Pancreas (tissue), 10 donors: ENCODE data around the gene SDK1. TPM values are rescaled to one million over a fixed set of nuclear protein-coding genes. Genes with fewer than 3 reads are reported as not detected.

Experiments used
- ATAC-seq, 4 donors: fragments of 200-7000 bp; cut with Tn5 transposase; one replicate each; pipeline versions ENCODE4 v1.8.0 to v1.9.1; 2020; ENCODE audit warnings: mild to moderate bottlenecking in 4 of 4, moderate library complexity in 4 of 4
- DNase-seq, 6 donors: peaks; one replicate each; pipeline ENCODE4 v3.0.0-alpha.2; 2020
- FAIRE-seq: peaks from 2 replicates; lab custom pipeline; 2012; peaks lifted over from hg19 to GRCh38; lab: Jason Lieb, UNC
- H3K27ac ChIP-seq, 4 donors: fragments of 200-600 bp; sonication (generic); 1 replicate in 3 of 4; 2 replicates in 1 of 4; pipeline versions ENCODE4 v1.5.0 to v1.8.0; 2020
- H3K27me3 ChIP-seq, 4 donors: fragments of 200-600 bp; one replicate each; pipeline ENCODE4 v1.8.0; 2021
- H3K36me3 ChIP-seq, 3 donors: fragments of 200-600 bp; sonication (generic) in 1 of 3; one replicate each; pipeline versions ENCODE4 v1.5.0 to v1.8.0; 2020 to 2021
- H3K4me1 ChIP-seq, 3 donors: fragments of 200-600 bp; one replicate each; pipeline ENCODE4 v1.8.0; 2021
- H3K4me3 ChIP-seq, 4 donors: fragments of 200-600 bp; sonication (generic) in 2 of 4; one replicate each; pipeline versions ENCODE4 v1.5.0 to v1.8.0; 2020 to 2021
- H3K9me3 ChIP-seq, 4 donors: fragments of 200-600 bp; one replicate each; pipeline ENCODE4 v1.8.0; 2021
- CTCF ChIP-seq, 4 donors: fragments of 200-600 bp; sonication (generic) in 3 of 4; IDR thresholded peaks; one replicate each; pipeline versions ENCODE4 v1.5.0 to v1.8.0; 2021; ENCODE audit warnings: antibody characterized with exemption in 4 of 4
- WGBS, 2 donors: extraction: QIAGEN DNeasy Blood & Tissue Kit; methylation state at CpG; one replicate each; pipeline ENCODE4 v1.1.7; 2013; 5-methylcytosine and 5-hydroxymethylcytosine counted together
- intact Hi-C, 3 donors: fragments of 100-400 bp; cut with DNase I; formaldehyde crosslinking; loops; one replicate each; pipeline versions ENCODE4 v1.11.1 to v1.14.2; 2022
- polyA plus RNA-seq, 2 donors: library from polyadenylated mRNA; stranded (reverse); fragments of 200-250 nt; gene quantifications; one replicate each; pipeline ENCODE4 v1.2.3, GENCODE V29; 2013
- total RNA-seq, 6 donors: library from RNA; stranded (reverse); fragmentation: NEBNext Ultra II Directional in 4 of 6; extraction: Animal tissue kit (Norgen Biotek cat#: 25700) in 4 of 6; gene quantifications; one replicate each; pipeline versions ENCODE4 v1.2.1 to v1.2.4, GENCODE V29; 2021 to 2023
- donor health status: healthy with polysubstance abuse.
- donor health status: DM: no; HTN: no; CAD: no; lungs with moderate emphysema.
- donor health status: DM: no; HTN: no; CAD: no.
- donor health status: control.
- donor health status: control.
- donor health status: Bipolar disorder and iron deficiency.
- donor health status: DM: yes; HTN: yes; CAD: no.
- donor health status: DM: no; HTN: no; CAD: no.
- donor health status: DM: no; HTN: no; CAD: no.
- donor health status: DM: yes; HTN: yes; CAD: no.

Gene SDK1
- total and polyA plus RNA-seq, 8 donors: 10.8 to 30.8 (median 19.8) TPM

GRCh38 chr7:3358991-3359390, 57.9 kb downstream of the SDK1 start:
- Histone ChIP-seq H3K9me3 (no peaks in the 10 kb centered on the region), H3K27ac (no peak overlapping the region), H3K27me3 (no peaks in the 10 kb centered on the region), H3K36me3 (no peaks in the 10 kb centered on the region), H3K4me3 (no peak overlapping the region), H3K4me1 (no peaks in the 10 kb centered on the region)
- WGBS, 2 donors: 96 to 98% methylated on average over 5 of the region's 5 CpGs
- no peak for ATAC-seq
- no peak for DNase-seq
- TF ChIP-seq CTCF (IDR thresholded peaks at IDR 0.05): no peak
- intact Hi-C loops: no loop called here
- no peak for FAIRE-seq

- no peak for DNase-seq
- ATAC-seq: no peak
Measured at GRCh38 chr7:3367261-3367660, 66.2 kb downstream of the SDK1 start.

GRCh38 chr7:3370068-3370830, 69.2 kb downstream of the SDK1 start:
- 89% methylated on average over 9 of the region's 9 CpGs for WGBS, 2 donors
- no peak for TF ChIP-seq CTCF (IDR thresholded peaks at IDR 0.05)
- Histone ChIP-seq H3K4me1 (no peaks in the 10 kb centered on the region), H3K27me3 (no peaks in the 10 kb centered on the region), H3K36me3 (no peaks in the 10 kb centered on the region), H3K27ac (no peak overlapping the region), H3K9me3 (no peaks in the 10 kb centered on the region), H3K4me3 (no peak overlapping the region)
- ATAC-seq (peak in 3 of 4 donors; percentile 50 to 79 (median 71)), DNase-seq (no peak), FAIRE-seq (no peak)
- intact Hi-C loops: no loop called here

More at GRCh38 chr7:3367261-3367660, 66.2 kb downstream of the SDK1 start:
- TF ChIP-seq CTCF (IDR thresholded peaks at IDR 0.05): no peak
- 64 to 80% methylated on average over 1 of the region's 1 CpG for WGBS, 2 donors
- intact Hi-C loops: no loop called here
- Histone ChIP-seq H3K4me1 (no peaks in the 10 kb centered on the region), H3K27me3 (no peaks in the 10 kb centered on the region), H3K36me3 (no peaks in the 10 kb centered on the region), H3K4me3 (no peak overlapping the region), H3K9me3 (no peaks in the 10 kb centered on the region), H3K27ac (no peak overlapping the region)
- FAIRE-seq: no peak

GRCh38 chr7:3370921-3371320, 69.9 kb downstream of the SDK1 start:
- no peaks in the 10 kb centered on the region for H3K4me1 ChIP-seq
- 93% methylated on average over 7 of the region's 7 CpGs for WGBS, 2 donors
- ATAC-seq: no peak
- H3K27me3 ChIP-seq: no peaks in the 10 kb centered on the region
- no peak for FAIRE-seq
- no peak for TF ChIP-seq CTCF (IDR thresholded peaks at IDR 0.05)
- DNase-seq: no peak
- no peak overlapping the region for H3K4me3 ChIP-seq
- intact Hi-C loops: no loop called here
- H3K36me3 ChIP-seq: no peaks in the 10 kb centered on the region
- H3K9me3 ChIP-seq: no peaks in the 10 kb centered on the region
- H3K27ac ChIP-seq: no peak overlapping the region

- ATAC-seq (peak in 1 of 4 donors; percentile 46), DNase-seq (no peak), FAIRE-seq (no peak)
- Histone ChIP-seq H3K4me1 (no peaks in the 10 kb centered on the region), H3K27ac (no peak overlapping the region), H3K36me3 (no peaks in the 10 kb centered on the region), H3K9me3 (no peaks in the 10 kb centered on the region), H3K27me3 (no peaks in the 10 kb centered on the region), H3K4me3 (no peak overlapping the region)
- TF ChIP-seq CTCF (IDR thresholded peaks at IDR 0.05): no peak
- WGBS, 2 donors: 73 to 75% methylated on average over 4 of the region's 4 CpGs
- intact Hi-C loops: no loop called here
Measured at GRCh38 chr7:3371601-3372000, 70.5 kb downstream of the SDK1 start.
